NCI-H526 treated with DMSO at 0.1 percent for 48 hours (cell line): Measurements from ENCODE around the gene RAB3IL1.

Experiments used
- DNase-seq: peaks from one replicate; lab custom pipeline; 2025; lab: John Stamatoyannopoulos, UW

The RAB3IL1 gene

GRCh38 chr11:61918938-61919704, 1.8 kb upstream of the RAB3IL1 start:
- DNase-seq, result no peak

- DNase-seq, result no peak
Observed at GRCh38 chr11:61918251-61918937, 1.0 kb upstream of the RAB3IL1 start.

GRCh38 chr11:61916737-61917333, 531 bp downstream of the RAB3IL1 start:
- DNase-seq, result no peak

GRCh38 chr11:61914471-61915171, 2.7 kb downstream of the RAB3IL1 start:
- DNase-seq, result no peak

GRCh38 chr11:61913699-61914395, 3.5 kb downstream of the RAB3IL1 start:
- DNase-seq, result no peak

- DNase-seq, result no peak
Observed at GRCh38 chr11:61912991-61913698, 4.2 kb downstream of the RAB3IL1 start.

- no peak for DNase-seq
Observed at GRCh38 chr11:61912530-61912898, 4.9 kb downstream of the RAB3IL1 start.

- DNase-seq, result no peak
Observed at GRCh38 chr11:61911701-61912529, 5.5 kb downstream of the RAB3IL1 start.

GRCh38 chr11:61911128-61911700, 6.2 kb downstream of the RAB3IL1 start:
- DNase-seq, result no peak

GRCh38 chr11:61910187-61911127, 6.9 kb downstream of the RAB3IL1 start:
- no peak for DNase-seq

GRCh38 chr11:61908730-61909316, 8.5 kb downstream of the RAB3IL1 start:
- DNase-seq, result no peak

GRCh38 chr11:61907871-61908729, 9.3 kb downstream of the RAB3IL1 start:
- DNase-seq, result no peak

- DNase-seq, result no peak
Observed at GRCh38 chr11:61907282-61907681, 10.1 kb downstream of the RAB3IL1 start.

GRCh38 chr11:61906522-61906909, 10.8 kb downstream of the RAB3IL1 start:
- no peak for DNase-seq

GRCh38 chr11:61905801-61906521, 11.4 kb downstream of the RAB3IL1 start:
- no peak for DNase-seq

GRCh38 chr11:61905067-61905696, 12.2 kb downstream of the RAB3IL1 start:
- DNase-seq, result no peak
